ENCODE measurements around the gene MYO1A. TPM values are rescaled to one million over a fixed set of nuclear protein-coding genes. Genes with fewer than 3 reads are reported as not detected.
A peak's percentile ranks its signal among the peaks of the same experiment; 100 is the strongest.

Gene MYO1A
- total RNA-seq, 1 experiment from 2014 or later: 0.26 TPM

DNA sequence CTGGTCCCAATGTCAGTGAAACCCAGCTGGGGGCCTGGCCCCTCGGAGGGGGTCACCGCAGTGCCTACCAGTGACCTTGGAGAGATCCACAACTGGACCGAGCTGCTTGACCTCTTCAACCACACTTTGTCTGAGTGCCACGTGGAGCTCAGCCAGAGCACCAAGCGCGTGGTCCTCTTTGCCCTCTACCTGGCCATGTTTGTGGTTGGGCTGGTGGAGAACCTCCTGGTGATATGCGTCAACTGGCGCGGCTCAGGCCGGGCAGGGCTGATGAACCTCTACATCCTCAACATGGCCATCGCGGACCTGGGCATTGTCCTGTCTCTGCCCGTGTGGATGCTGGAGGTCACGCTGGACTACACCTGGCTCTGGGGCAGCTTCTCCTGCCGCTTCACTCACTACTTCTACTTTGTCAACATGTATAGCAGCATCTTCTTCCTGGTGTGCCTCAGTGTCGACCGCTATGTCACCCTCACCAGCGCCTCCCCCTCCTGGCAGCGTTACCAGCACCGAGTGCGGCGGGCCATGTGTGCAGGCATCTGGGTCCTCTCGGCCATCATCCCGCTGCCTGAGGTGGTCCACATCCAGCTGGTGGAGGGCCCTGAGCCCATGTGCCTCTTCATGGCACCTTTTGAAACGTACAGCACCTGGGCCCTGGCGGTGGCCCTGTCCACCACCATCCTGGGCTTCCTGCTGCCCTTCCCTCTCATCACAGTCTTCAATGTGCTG, 54.6 kb downstream of the MYO1A start:
- H3K9ac ChIP-seq (ENCODE audit: extremely low read depth, insufficient read length, low read length): no peak overlapping the region
- Mint-ChIP-seq H3K36me3 (ENCODE audit: insufficient read depth in 1 of 3, low read depth in 3 of 3) (peaks cover 7 to 25% (median 24%) of the 10 kb centered on the region in 3 experiments), H3K27me3 (ENCODE audit: low read depth) (no peaks in the 10 kb centered on the region)

More for the DNA sequence above, 54.6 kb downstream of the MYO1A start:
- no peak overlapping the region for H3K27ac ChIP-seq (ENCODE audit: insufficient read length, low read depth, low read length)
- H2BK120ac ChIP-seq (ENCODE audit: low read depth, low read length, poor library complexity, severe bottlenecking): no peak overlapping the region
- H2BK12ac ChIP-seq (ENCODE audit: insufficient read length, low read depth, low read length): no peak overlapping the region
- H4K5ac ChIP-seq (ENCODE audit: insufficient read length, low read depth, low read length): no peak overlapping the region
- no peak overlapping the region for H3K18ac ChIP-seq (ENCODE audit: insufficient read length, low read depth, low read length)
- DNase-seq: peak; percentile 28
- no peaks in the 10 kb centered on the region for H3K9me3 ChIP-seq (ENCODE audit: control insufficient read depth, low read depth, low read length)
- WGBS (ENCODE audit: extremely low coverage, insufficient read length, low lambda C conversion rate): no CpG with 5 or more reads among the region's 26 CpGs
- H2AFZ ChIP-seq (ENCODE audit: low read length): no peak overlapping the region
- no peak overlapping the region for H3K56ac ChIP-seq (ENCODE audit: insufficient read length, low read depth, low read length)
- H4K91ac ChIP-seq (ENCODE audit: insufficient read length, low read depth, low read length): no peak overlapping the region
- peaks cover 7% of the 10 kb centered on the region for H3K79me1 ChIP-seq (ENCODE audit: insufficient read depth, low read depth, low read length, poor library complexity, severe bottlenecking)
- H3T11ph ChIP-seq (ENCODE audit: low read length): no peak overlapping the region
- H4K20me1 ChIP-seq (ENCODE audit: control insufficient read depth, insufficient read depth, insufficient read length): no peaks in the 10 kb centered on the region
- no peak overlapping the region for H3K4me2 ChIP-seq (ENCODE audit: insufficient read depth, insufficient read length, low read length)
- TF ChIP-seq, protein P1, sequence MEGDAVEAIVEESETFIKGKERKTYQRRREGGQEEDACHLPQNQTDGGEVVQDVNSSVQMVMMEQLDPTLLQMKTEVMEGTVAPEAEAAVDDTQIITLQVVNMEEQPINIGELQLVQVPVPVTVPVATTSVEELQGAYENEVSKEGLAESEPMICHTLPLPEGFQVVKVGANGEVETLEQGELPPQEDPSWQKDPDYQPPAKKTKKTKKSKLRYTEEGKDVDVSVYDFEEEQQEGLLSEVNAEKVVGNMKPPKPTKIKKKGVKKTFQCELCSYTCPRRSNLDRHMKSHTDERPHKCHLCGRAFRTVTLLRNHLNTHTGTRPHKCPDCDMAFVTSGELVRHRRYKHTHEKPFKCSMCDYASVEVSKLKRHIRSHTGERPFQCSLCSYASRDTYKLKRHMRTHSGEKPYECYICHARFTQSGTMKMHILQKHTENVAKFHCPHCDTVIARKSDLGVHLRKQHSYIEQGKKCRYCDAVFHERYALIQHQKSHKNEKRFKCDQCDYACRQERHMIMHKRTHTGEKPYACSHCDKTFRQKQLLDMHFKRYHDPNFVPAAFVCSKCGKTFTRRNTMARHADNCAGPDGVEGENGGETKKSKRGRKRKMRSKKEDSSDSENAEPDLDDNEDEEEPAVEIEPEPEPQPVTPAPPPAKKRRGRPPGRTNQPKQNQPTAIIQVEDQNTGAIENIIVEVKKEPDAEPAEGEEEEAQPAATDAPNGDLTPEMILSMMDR (conservative IDR thresholded peaks at IDR 0.05): no peak
- no peaks in the 10 kb centered on the region; the same call in none of the 2 replicates for H3K79me2 ChIP-seq (ENCODE audit: insufficient read depth, low read length)
- no peak overlapping the region for H2BK5ac ChIP-seq (ENCODE audit: insufficient read length, low read length)
- no peaks in the 10 kb centered on the region for H3K23me2 ChIP-seq (ENCODE audit: insufficient read length, low read depth, low read length, poor library complexity, severe bottlenecking)
- H3K14ac ChIP-seq (ENCODE audit: insufficient read depth, low read length): no peak overlapping the region
- H3K4me3 Mint-ChIP-seq: no peak overlapping the region
- no peak overlapping the region for H2BK20ac ChIP-seq (ENCODE audit: low read depth, low read length, poor library complexity, severe bottlenecking)
- no peaks in the 10 kb centered on the region for H3K27me3 ChIP-seq (ENCODE audit: insufficient read depth, low read length)
- H4K8ac ChIP-seq (replicated peaks; ENCODE audit: insufficient read length, low read depth, low read length): no peak overlapping the region
- H3K4me1 Mint-ChIP-seq: peaks cover 6 to 9% of the 10 kb centered on the region in 2 experiments
- H3K23ac ChIP-seq (ENCODE audit: insufficient read length, low read depth, low read length): no peak overlapping the region
- H2AK5ac ChIP-seq (ENCODE audit: insufficient read length, low read length): no peak overlapping the region
- no peaks in the 10 kb centered on the region; a peak in 1 of 5 replicates for H3K9me3 Mint-ChIP-seq
- no peak overlapping the region for H3K4ac ChIP-seq (ENCODE audit: low read depth, low read length)
- H2BK15ac ChIP-seq (ENCODE audit: low read depth, low read length): no peak overlapping the region
- H3K4me1 ChIP-seq (ENCODE audit: insufficient read depth, low read length): no peaks in the 10 kb centered on the region
- H3K27ac Mint-ChIP-seq: no peak overlapping the region

Measured in H9 (cell line).